BJ (cell line): ENCODE data around the gene OS9. TPM values are rescaled to one million over a fixed set of nuclear protein-coding genes. Genes with fewer than 3 reads are reported as not detected.

ENCODE experiments used
- CTCF ChIA-PET: fragments of 350-600 bp; formaldehyde crosslinking; extraction: SDS; loops from one replicate; lab custom pipeline; 2021; ENCODE audit warnings: antibody characterized with exemption, inconsistent platforms; lab: Yijun Ruan, JAX
- POLR2A ChIA-PET: fragments of 300-600 bp; sonication (Branson Sonifier 250); formaldehyde crosslinking; extraction: SDS; loops from one replicate; lab custom pipeline; 2021; ENCODE audit warnings: antibody characterized with exemption; lab: Charles Lee
- DNase-seq: peaks from one replicate; pipeline ENCODE4 v3.0.0-alpha.2; 2011; ENCODE audit warnings: low read depth
- H3K27me3 ChIP-seq: 2 replicates; pipeline ENCODE4 v1.6.0; 2011; ENCODE audit warnings: low read length; ENCODE audit not compliant: control insufficient read depth, insufficient read depth
- H3K36me3 ChIP-seq: 2 replicates; pipeline ENCODE4 v1.5.1; 2011; ENCODE audit warnings: low read length; ENCODE audit not compliant: control insufficient read depth, insufficient read depth
- H3K4me3 ChIP-seq: 2 replicates; pipeline ENCODE4 v1.5.1; 2011; ENCODE audit warnings: low read depth, mild to moderate bottlenecking, control low read depth, low read length
- CTCF ChIP-seq: IDR thresholded peaks from 2 replicates; pipeline ENCODE4 v1.5.1; 2011; ENCODE audit warnings: low read depth, mild to moderate bottlenecking, control low read depth, inconsistent platforms, low read length, moderate library complexity; ENCODE audit not compliant: insufficient read depth
- polyA plus RNA-seq: library from polyadenylated mRNA; depleted of rRNA; stranded (reverse); fragments of >200 nt; gene quantifications from 2 replicates; pipeline ENCODE4 v1.2.3, GENCODE V29; 2011

The OS9 gene
- polyA plus RNA-seq, 1 experiment: 415 TPM

- H3K36me3 ChIP-seq: no peaks in the 10 kb centered on the region; the same call in 1 of the 2 replicates
- no peak for DNase-seq
- peaks cover 6% of the 10 kb centered on the region for H3K27me3 ChIP-seq
- ChIA-PET POLR2A (no interaction called here), CTCF (interaction anchor here (1.0 to 1.8 kb wide), 3 partner anchors 14 to 32 kb away, joined by 3 to 5 read pairs (median 4); partner anchors contain the start of gene TSPAN31)
- no peak for TF ChIP-seq CTCF
- H3K4me3 ChIP-seq: no peak overlapping the region
These were observed 64.8 kb downstream of the OS9 start for GRCh38 chr12:57758552-57759359.

- POLR2A ChIA-PET: no interaction called here
- CTCF ChIA-PET: interaction anchor here (1.0 to 1.8 kb wide), 7 partner anchors 9 to 149 kb away, joined by 3 to 5 read pairs (median 3); partner anchors contain the start of gene TSPAN31
- DNase-seq: no peak
- no peak overlapping the region for H3K4me3 ChIP-seq
- H3K27me3 ChIP-seq: peaks cover 9% of the 10 kb centered on the region
- H3K36me3 ChIP-seq: no peaks in the 10 kb centered on the region; the same call in 1 of the 2 replicates
- peak; percentile 53 for TF ChIP-seq CTCF
These were observed 65.5 kb downstream of the OS9 start for GRCh38 chr12:57759360-57759980.

GRCh38 chr12:57760347-57760982 is 66.5 kb downstream of the OS9 start:
- ChIA-PET CTCF (interaction anchor here (0.8 to 1.8 kb wide), 6 partner anchors 9 to 148 kb away, joined by 3 to 4 read pairs (median 3); no protein-coding TSS in a partner anchor), POLR2A (no interaction called here)
- Histone ChIP-seq H3K36me3 (no peaks in the 10 kb centered on the region; the same call in 1 of the 2 replicates), H3K27me3 (peaks cover 10% of the 10 kb centered on the region), H3K4me3 (no peak overlapping the region)
- TF ChIP-seq CTCF: no peak
- DNase-seq: no peak

- POLR2A ChIA-PET: no interaction called here
- TF ChIP-seq CTCF: no peak
- Histone ChIP-seq H3K36me3 (no peaks in the 10 kb centered on the region; the same call in 1 of the 2 replicates), H3K4me3 (no peak overlapping the region), H3K27me3 (peaks cover 8% of the 10 kb centered on the region; the same call in 1 of the 2 replicates)
- DNase-seq: no peak
- CTCF ChIA-PET: interaction anchor here (0.6 kb wide), 1 partner anchor 144 kb away, joined by 3 read pairs; no protein-coding TSS in a partner anchor
These were observed 67.6 kb downstream of the OS9 start for GRCh38 chr12:57761391-57761998.
